OCI-LY1 (cell line): ENCODE measurements around the gene SARM1.

Source experiments
- EZH2 ChIP-seq: fragments of 200-600 bp; sonication (generic), shearing (Covaris generic); IDR thresholded peaks from 2 replicates; pipeline ENCODE4 v1.8.0; 2017; ENCODE audit warnings: borderline replicate concordance, mixed run types, mild to moderate bottlenecking, antibody characterized with exemption, low read length, moderate library complexity, mixed read lengths
- TF ChIP-seq, protein P1 (sequence below): fragments of 200-600 bp; sonication (generic), shearing (Covaris generic); IDR thresholded peaks from 2 replicates; pipeline ENCODE4 v1.5.1; 2017; ENCODE audit warnings: mild to moderate bottlenecking, antibody characterized with exemption, low read length, moderate library complexity, mixed read lengths

DNA sequence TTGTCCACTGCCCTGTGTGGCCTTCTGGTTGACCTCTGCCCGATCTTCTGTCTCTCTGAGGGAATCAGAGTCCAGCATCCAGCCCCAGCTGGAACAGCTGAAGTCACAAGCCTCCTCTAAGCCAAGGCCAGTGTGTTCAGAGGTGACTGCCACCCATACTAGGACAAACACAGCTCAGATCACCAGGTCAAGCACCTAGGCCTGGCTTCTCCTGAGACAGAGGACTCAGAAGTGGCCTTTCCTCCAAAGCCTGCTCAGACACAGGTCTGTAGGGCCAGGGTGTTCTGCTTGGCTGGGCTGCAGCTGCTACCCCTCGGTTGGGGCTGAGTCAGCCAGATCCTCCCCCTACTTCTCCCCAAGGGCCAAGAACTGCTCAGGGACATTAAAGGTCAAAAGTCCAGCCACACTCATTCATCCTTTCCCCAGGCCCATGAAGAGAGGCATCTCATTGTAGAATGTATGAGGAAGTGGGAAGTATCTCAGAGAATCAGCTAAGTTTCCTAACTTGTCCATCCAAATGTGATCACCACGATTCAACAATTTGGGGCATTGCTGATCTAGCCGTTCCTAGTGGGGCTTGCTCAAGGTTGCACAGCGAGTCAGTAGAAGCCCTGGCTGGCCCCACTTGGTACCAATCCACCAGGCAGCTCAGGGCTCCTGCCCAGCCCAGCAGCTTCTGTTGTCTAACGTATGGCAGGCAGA, 26.9 kb downstream of the SARM1 start:
- TF ChIP-seq, protein P1, sequence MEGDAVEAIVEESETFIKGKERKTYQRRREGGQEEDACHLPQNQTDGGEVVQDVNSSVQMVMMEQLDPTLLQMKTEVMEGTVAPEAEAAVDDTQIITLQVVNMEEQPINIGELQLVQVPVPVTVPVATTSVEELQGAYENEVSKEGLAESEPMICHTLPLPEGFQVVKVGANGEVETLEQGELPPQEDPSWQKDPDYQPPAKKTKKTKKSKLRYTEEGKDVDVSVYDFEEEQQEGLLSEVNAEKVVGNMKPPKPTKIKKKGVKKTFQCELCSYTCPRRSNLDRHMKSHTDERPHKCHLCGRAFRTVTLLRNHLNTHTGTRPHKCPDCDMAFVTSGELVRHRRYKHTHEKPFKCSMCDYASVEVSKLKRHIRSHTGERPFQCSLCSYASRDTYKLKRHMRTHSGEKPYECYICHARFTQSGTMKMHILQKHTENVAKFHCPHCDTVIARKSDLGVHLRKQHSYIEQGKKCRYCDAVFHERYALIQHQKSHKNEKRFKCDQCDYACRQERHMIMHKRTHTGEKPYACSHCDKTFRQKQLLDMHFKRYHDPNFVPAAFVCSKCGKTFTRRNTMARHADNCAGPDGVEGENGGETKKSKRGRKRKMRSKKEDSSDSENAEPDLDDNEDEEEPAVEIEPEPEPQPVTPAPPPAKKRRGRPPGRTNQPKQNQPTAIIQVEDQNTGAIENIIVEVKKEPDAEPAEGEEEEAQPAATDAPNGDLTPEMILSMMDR, result no peak
- TF ChIP-seq EZH2, result no peak
